Stimulated activated CD4-positive, alpha-beta T cell treated with anti-CD3 and anti-CD28 coated beads, Interleukin-12 subunit alpha, Interleukin-12 subunit beta, amount 100 ng/mL, for 48 hours (primary cell): ENCODE measurements around the gene CLMN.
"Not testable (repeated sequence)": the region's sequence is repeated elsewhere in the genome, so short reads cannot be mapped to it uniquely, and the experiment has no call there.

ENCODE experiments used
- DNase-seq, 3 donors: peaks; one replicate each; pipeline ENCODE4 v3.0.0-alpha.2; 2020; ENCODE audit warnings: low read depth in 2 of 3, low spot score in 1 of 3

CLMN gene

DNA sequence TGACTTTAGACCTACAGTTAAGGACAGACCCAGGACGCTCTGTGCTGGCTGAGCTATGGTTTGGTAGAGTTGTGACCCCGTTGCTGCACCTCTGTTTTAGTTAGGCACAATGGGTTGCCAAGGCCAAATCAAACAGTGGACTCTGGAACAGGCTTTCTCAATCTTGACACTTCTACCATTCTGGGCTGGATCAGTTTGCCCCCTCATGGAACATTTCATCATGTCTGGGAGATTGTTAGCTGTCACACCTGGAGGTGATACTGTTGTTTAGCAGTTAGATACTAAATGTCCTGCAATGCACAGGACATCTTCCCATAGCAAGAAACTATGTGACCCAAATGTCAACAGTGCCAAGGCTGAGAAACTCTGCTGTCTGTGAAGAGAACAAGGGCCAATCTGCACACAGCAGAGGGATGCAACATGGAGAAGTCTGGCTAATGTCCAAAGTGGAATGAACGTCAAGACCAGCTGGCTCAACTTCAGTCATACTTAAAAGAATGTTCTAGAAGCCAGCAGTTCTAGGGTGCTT is 96.8 kb downstream of the CLMN start:
- no peak for DNase-seq

DNA sequence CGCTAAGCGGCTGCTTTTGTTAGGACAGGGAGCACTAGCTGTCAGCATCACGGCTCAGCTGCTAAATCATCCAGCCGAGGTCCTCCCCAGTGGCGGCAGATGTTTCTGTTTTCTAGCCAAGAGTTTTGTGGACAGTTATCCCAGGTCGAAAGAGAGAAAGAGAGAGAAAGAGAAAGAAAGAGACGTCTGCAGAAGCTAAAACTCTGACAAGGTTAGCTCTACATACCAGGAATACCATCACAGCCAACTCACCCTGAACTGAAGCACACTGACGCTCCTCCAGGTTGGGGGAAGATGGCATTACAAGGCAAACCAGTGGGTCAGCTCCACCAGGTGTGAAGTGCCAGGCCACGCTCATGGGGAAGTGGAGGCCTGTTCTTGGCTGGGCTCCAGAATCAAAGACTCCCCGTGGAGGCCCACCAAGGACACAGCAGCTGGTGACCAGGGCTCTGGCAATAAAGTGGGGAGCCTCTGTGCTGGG is 97.5 kb downstream of the CLMN start:
- no peak for DNase-seq

DNA sequence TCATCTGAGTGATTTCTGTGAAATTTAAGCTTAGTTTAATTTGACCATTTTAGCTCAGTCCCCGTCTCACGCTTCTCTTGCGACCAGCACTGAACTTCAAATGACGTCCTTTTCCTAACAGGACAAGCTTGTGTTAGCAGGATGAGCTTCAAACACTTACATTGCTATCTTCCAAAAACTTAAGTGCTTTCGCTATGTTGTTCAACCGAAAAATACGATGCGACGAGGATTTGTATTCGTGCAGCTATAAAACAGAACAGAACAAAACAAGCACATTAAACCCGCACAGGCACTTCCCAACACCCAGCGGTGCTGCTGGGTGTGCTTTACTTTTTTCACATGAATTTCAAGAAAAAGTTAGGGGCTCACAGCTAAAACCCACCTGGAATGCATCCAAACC is 98.2 kb downstream of the CLMN start:
- DNase-seq: no peak

DNA sequence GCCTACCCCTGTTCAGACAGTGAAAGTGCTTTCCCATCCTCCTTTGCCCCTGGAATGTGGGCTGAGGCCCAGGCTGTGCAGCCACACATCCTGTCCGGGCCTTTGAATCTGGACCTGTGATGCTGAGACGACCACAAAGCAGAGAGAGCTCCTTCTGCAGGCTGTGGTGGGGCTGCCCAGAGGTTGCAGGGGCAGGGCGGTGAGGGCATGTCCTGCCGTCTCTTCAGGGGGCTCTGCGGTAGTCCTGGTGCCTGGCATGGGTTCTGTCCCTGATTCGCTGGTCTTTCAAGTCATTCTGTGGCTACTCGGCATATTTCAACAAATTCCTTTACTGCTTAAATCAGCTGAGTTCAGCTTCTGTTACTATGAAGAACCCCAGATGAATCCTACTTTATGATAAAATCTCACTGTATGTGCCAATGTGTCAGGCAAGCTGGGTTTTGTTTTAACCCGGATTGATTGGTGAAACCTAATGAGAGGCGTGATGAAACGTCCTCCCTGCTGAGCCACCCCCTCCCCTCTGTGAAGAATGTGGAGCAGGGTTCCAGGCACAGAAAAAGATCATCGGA is 99.0 kb downstream of the CLMN start:
- no peak for DNase-seq

DNA sequence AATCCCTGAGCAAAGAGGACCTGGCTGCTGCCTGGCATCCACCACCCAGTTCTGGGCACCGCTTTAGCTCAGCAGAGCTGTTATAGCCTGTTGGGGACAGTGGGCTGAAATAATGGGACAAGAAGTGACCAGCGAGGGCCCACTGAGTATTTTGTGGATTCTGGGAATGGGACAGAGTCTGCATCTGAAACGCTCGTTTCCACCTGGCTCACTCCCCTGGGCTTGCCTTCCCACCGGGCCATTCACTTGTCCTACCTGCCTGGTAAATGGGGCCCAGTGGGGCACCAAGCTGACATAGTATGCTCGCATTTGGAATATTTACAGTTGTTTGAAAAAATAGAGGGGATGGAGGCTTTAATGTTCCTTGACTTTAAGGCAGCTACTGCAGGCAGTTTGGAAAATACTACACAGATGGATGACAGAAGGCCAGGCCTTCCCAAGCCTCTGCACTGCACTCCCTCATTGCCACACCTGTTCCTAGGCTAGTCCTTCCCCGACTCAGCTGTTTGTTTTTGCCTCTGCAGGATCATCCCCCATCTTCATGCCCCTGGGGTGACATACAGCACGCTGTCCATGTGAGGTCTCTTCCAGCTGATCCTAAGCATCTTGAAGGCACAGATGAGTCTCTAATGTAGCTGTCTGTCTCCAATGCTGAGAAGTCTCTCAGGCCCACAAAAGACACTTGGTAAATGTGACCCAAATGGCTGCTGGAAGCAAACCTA is 101.1 kb downstream of the CLMN start:
- DNase-seq: no peak

DNA sequence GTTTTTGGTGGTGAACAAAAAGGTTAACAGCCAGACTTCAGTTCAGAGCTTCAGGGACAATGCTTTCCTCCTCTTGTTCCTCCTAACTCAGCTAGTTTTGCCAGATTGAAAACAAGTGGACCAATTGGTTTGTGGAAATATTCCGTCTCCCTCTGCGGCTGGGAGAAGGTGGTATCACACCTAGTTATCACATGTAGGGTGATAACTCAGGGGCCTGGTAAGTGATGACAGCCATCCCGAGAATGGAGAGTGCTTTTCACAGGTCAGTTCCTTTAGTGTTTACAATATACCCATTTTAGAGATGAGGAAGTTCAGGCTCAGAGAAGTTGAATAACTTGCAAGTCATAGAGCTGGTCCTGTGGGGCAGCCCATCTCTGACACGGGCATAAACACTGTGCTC is 101.7 kb downstream of the CLMN start:
- DNase-seq: no peak

DNA sequence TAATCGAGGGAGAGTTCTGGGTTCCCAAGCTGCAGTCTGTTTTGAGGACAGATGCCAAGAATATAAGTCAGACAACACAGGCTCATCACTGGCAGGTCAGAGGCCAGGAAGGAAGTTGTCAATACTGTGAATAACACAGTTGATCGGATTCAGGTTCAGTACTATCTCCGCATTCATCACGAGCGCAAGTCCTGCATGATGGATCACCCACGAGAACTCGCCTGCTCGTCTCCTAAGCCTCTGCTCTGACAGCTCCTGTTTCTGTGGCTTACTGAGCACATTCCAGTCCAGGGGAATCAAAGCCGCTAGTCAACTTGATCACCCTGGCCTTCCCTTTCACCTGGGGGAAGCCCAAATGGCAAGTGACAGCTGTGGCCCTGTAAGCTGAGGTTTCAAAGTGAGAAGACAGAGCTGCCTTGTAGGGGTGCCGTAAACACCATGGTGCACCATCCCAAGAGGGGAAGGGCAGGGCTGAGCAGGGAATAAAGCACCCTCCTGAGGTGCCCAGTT is 102.3 kb downstream of the CLMN start:
- no peak for DNase-seq

DNA sequence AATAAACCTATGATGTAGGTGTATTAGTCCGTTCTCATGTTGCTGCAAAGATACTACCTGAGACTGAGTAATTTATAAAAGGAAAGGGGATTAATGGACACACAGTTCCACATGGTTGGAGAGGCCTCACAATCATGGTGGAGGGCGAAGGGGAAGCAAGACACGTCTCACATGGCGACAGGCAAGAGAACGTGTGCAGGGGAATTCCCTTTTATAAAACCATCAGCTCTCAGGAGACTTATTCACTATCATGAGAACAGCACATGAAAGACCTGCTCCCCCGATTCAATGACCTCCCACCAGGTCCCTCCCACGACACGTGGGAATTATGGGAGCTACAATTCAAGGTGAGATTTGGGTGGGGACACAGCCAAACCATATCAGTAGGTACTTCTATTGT is 103.7 kb downstream of the CLMN start:
- DNase-seq: no peak

DNA sequence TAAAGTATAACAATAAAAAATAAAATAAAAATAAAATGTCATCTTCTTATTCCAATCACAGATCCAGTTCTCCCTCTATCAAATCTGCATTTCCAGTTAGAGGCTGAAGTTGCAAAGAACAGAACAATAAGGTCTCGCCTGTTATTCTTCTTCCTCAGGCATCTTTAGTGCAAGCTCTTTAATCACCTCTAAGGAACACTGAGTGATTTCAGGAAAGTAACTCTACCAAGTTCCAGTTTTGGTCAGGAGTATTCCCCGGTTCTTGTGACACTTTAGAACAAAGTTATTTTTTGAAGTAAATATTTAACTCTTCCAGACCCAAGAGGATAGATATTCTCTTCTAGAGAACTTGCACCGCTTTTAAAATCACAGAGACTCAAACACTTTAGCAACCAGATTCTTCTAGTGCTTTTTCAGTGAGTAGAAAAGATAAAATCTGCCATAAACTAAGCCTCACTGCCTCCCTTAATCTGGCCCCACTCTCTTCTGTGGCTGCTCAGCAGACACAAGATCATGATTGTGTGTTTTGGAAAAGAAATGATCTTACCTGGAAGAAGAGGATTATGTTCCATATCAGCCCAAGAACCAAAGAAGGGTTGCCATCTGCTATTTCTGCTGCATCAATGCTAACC is 104.5 kb downstream of the CLMN start:
- DNase-seq: no peak

DNA sequence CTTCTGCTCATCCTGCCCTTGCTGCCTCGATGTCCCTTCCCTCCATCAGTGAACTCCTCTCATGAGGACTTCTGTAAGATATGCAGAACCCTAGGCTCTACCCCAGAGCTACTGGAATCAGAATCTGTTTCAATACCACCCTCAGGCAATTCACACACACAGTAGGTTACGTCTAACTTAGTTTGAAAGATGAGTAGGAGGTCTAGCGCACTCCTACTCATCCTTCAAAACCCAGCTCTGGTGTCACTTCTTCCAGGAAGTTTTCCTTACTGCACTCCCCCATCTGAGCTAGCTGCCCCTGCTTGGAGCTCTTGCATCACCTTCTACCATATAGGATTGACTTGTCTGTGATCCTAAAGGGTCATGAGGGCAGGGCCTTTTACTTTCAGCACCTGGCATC is 105.9 kb downstream of the CLMN start:
- DNase-seq: no peak

DNA sequence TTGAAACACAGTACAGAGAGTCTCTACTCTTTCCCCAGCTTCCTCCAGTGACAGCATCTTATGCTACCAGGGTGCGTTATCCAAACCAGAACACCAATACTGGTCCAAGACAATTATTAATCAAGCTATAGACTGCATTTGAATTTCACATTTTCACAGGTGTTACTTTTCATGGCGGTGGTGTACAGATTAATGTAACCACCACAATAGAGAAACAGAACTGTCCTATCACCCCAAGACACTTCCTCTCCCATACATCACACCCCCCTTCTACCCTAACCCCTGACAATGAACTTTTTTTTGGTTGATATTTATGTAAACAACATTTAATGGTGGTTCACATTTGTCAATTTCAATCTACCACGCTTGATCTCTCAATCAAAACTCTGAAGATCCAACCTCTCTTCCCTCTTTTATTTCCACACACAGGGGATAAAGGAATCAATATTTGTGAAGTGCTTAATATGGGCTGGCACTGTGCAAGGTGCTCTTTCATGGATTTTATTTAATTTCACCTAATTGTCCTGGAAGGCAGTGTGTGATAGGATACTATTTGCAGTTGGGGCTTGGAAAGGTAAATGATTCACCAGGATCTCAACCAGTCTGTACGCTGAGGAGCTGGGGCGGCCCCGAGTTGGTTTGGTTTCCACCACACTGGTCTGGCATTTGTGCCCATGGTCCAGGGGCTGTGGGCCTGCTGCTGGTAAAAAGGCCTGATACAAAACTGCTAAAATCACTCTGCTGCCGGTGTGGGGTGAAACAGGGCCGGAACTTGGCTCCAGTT is 107.8 kb downstream of the CLMN start:
- DNase-seq: no peak

DNA sequence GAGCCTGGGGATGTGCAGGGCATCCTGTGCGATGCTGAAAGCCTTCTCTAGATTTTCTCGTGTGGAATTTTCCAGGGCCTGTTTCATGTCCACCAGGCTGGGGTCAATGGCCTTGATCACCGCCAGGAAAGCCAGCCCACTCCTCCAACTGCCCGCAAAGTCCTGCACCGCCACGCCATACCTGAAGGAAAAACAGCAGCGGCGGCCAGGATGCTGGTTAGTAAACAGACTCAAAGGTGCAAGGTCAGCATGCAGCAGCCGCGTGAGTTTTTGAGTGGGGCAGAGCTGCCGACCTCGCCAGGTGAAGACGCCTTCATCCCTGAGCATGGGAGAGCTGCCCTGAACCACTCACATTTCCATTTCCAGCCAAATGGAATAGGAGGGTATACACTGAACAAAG is 109.0 kb downstream of the CLMN start:
- no peak for DNase-seq

DNA sequence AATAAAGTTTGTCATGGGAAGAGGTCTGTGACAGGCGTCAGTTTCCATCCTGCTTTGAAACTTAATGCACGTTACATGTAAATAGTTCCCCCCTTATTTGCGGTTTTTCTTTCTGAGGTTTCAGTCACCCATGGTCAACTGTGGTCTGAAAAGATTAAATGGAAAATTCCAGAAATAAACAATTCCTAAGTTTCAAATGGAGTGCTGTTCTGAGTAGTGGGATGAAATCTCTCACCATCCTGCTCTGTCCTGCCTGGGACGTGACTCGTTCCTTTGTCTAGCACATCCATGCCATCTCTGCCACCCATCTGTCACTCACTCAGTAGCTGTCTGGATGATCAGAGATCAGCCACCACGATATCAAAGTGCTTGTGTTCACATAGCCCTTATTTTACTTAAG is 111.1 kb downstream of the CLMN start:
- no peak for DNase-seq

DNA sequence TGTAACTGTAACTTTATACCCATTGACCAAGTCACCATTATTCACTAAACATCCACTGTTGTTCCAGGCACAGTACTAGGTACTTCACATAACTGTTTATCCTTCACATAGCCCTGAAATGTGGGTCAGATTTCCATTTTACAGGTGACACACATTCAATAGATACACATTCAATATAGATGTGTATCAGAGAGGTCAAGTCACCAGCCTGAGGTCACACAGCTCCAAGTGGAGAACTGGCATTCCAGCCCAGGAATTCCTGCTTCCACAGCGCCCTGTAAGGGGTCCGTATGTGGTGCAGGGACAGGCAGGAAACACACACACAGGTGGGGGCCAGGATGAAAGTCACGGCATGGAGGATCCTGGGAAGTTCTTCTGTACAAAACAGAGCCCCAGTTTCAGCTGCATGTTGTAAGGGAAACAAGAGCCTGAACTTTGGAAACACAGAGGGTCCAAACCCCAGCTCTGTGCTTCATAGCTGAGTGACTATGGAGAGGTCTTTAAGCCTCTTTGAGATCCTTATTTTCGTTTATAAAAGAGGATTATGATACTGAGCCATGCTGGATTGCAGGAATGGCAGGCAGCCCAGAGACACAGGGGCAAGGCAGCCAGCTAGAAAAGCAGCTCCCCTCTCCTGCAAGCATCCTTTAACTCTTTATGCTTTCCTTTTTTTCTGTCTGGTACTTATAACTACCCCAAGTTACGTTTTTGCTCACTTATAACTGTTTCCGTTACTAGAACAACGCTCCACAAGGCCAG is 112.1 kb downstream of the CLMN start:
- DNase-seq: no peak

DNA sequence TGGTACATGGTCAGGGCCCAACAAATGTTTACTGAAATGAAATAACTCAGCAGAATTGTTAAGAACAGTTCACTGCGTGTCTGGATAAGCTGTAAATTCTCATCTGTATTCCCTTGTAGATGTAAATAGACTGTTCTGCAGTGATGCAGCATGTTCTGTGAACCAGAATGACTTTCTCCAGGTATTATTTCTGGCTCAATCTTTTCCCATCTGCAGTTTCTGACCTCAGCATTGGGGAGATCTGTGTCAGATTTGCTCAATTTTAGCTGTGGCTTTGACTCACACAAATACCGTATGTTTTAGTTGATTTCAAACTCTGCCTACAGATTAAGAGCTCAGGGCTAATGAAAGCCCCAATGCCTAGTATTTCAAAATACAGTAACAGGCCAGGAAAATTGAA is 113.2 kb downstream of the CLMN start:
- no peak for DNase-seq

DNA sequence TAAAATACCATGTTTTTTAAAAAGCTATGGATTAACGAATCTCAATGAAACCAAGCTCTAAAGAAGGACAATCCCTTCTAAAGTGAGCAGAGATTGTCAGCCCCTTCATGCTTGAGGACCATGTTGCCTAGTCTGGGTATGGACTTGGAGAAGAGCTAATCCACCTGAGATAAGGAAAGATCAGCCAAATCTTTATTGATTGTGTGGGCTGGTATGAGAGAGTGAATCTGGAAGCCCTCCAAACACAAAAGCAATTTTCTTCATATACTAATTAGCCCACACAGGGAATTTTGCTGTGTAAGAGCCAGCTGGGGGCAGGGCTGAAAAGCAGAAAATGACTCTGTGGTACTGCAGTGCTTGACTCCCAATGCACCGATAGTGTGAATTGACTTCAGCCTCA is 115.0 kb downstream of the CLMN start:
- no peak for DNase-seq

DNA sequence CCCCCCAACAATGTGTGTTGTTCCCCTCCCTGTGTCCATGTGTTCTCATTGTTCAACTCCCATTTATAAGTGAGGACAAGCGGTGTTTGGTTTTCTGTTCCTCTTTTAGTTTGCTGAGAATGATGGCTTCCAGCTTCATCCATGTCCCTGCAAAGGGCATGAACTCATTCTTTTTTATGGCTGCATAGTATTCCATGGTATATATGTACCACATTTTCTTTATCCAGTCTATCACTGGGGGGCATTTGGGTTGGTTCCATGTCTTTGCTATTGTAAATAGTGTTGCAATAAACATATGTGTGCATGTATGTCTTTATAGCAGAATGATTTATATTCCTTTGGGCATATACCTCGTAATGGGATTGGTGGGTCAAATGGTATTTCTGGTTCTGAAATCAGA is 118.0 kb downstream of the CLMN start:
- DNase-seq: not testable (repeated sequence)

DNA sequence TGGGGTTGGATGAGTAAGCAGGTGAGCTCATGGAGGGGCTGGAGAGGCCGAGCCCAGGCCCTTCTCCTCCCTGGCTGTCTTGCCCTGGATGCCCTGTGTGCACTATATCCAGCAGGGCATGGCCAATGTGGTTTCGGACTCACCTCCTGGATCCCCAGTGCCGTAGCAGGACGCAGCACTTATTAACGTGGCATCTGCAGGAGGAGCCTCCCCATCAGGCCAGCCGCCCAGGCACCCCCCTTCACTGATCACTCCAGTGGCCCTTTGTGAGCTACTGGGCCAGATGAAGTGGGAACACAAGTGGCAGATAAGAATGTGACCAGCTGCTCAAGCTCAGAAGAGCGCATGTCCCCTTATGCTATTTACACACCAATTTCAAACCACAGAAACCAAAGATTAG is 119.3 kb downstream of the CLMN start:
- DNase-seq: no peak

DNA sequence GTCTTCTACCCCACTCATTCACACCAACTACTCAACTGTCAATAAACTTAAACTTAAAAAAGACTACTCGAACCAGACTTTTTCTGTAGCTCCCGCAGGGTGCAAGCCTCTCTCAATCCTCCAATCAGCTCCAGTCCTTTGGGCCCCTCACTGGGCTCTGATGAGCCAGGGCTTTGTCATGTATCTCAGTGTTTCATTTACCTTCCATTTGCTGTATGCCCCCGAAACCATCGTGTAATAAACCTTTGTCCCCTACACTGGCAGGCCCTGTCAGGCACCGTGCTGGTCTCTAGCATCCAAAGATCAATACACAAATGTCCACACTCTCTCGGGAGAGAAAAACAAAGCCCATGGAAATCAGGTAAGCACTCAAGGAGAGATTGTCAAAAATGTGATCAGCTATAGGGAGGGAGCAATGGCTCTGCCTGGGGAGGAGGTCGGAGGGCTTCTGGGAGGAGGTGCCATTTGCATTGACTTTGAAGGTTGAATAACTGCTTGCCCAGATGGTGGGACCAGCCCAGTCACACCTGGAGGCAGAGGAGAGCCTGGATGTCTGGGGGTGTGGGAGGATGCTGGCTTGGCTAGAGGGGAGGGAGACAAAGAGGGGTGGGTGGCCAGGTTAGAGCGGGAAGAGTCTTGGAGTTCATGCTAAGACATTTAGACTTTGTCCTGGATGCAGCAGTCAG is 120.3 kb downstream of the CLMN start:
- no peak for DNase-seq

DNA sequence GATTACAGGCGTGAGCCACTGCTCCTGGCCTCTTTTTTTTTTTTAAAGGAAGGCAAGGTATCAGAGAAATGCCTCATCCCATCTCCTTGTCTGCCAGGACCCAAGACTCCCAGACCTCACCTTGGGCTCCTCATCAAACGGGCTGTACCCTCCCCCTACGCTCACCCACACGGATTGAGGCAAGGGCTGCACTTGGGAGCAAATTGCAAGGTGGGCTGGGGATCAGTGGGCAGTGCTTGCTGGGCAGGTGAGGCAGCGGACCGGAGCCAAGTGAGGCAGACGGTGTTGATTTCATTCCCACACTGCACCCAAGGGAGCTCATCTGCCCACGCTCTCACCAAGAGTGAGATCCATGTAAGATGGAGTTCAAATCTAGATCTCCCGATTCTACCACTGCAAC is 121.4 kb downstream of the CLMN start:
- DNase-seq: no peak
